GM12878 (cell line): ENCODE data around the gene NFATC2. TPM values are rescaled to one million over a fixed set of nuclear protein-coding genes. Genes with fewer than 3 reads are reported as not detected.

Source experiments
- ATAC-seq: fragments of 200-7000 bp; cut with Tn5 transposase; 3 replicates; pipeline ENCODE4 v1.9.1; 2020; ENCODE audit warnings: mild to moderate bottlenecking, moderate library complexity
- BruUV-seq: library from RNA; stranded (reverse); fragments of 400-500 nt; replicated peaks from 2 replicates; lab custom pipeline; 2021; lab: Mats Ljungman, UMichigan
- CTCF ChIA-PET: fragments of 300-600 bp; sonication (Branson Sonifier 250); formaldehyde crosslinking; extraction: SDS; loops from one replicate; lab custom pipeline; 2021; ENCODE audit warnings: inconsistent platforms; lab: Yijun Ruan, JAX
- POLR2A ChIA-PET: fragments of 350-600 bp; formaldehyde crosslinking; extraction: SDS; loops from one replicate; lab custom pipeline; 2021; ENCODE audit warnings: inconsistent platforms; lab: Charles Lee
- RAD21 ChIA-PET: fragments of 300-600 bp; sonication (Branson Sonifier 250); formaldehyde crosslinking; loops from one replicate; lab custom pipeline; 2023; ENCODE audit warnings: antibody characterized with exemption; ENCODE audit not compliant: unreplicated experiment; lab: Charles Lee
- SMC1A ChIA-PET: fragments of 300-600 bp; sonication (Branson Sonifier 250); formaldehyde crosslinking; loops from one replicate; lab custom pipeline; 2023; ENCODE audit not compliant: unreplicated experiment, uncharacterized antibody; lab: Charles Lee
- DNase-seq: peaks from one replicate; pipeline ENCODE4 v3.0.0-alpha.2; 2011; ENCODE audit warnings: low read depth, low spot score
- FAIRE-seq: peaks from 3 replicates; lab custom pipeline; 2011; peaks lifted over from hg19 to GRCh38; lab: Jason Lieb, UNC
- H2AFZ ChIP-seq: 2 replicates; pipeline ENCODE4 v1.6.0; 2011; ENCODE audit warnings: low read depth, low read length, control low read depth; ENCODE audit not compliant: control insufficient read depth
- H3K27ac ChIP-seq: 2 replicates; pipeline ENCODE4 v1.5.1; 2011; ENCODE audit warnings: control low read depth; ENCODE audit not compliant: control insufficient read depth, insufficient read depth
- H3K27me3 ChIP-seq, 2 experiments: replicated peaks in 1 of 2; 2 replicates each; pipeline versions ENCODE4 v1.6.0 to v1.6.1; 2011; ENCODE audit warnings: low read length in 1 of 2; ENCODE audit not compliant: control insufficient read depth in 2 of 2, insufficient read depth in 2 of 2
- H3K36me3 ChIP-seq, 2 experiments: 2 replicates each; pipeline ENCODE4 v1.5.1; 2011; ENCODE audit warnings: low read length in 1 of 2; ENCODE audit not compliant: control insufficient read depth in 2 of 2, insufficient read depth in 2 of 2
- H3K4me1 ChIP-seq: 2 replicates; pipeline ENCODE4 v1.6.1; 2011; ENCODE audit warnings: mild to moderate bottlenecking, low read length, moderate library complexity, mixed read lengths; ENCODE audit not compliant: control insufficient read depth, insufficient read depth
- H3K4me2 ChIP-seq: 2 replicates; pipeline ENCODE4 v1.6.0; 2011; ENCODE audit warnings: control low read depth; ENCODE audit not compliant: control insufficient read depth, insufficient read depth
- H3K4me3 ChIP-seq: fragments of 200-600 bp; sonication (generic); 2 replicates; pipeline ENCODE4 v1.5.1; 2016
- H3K79me2 ChIP-seq: 2 replicates; pipeline ENCODE4 v1.6.0; 2011; ENCODE audit warnings: low read length; ENCODE audit not compliant: control insufficient read depth, insufficient read depth
- H3K9ac ChIP-seq: 2 replicates; pipeline ENCODE4 v1.8.0; 2011; ENCODE audit warnings: low read length, control low read depth, mixed read lengths; ENCODE audit not compliant: control insufficient read depth, insufficient read depth
- H3K9me3 ChIP-seq: replicated peaks from 3 replicates; pipeline ENCODE4 v1.5.1; 2011; ENCODE audit warnings: mild to moderate bottlenecking, low read length; ENCODE audit not compliant: control insufficient read depth, insufficient read depth
- H4K20me1 ChIP-seq: 2 replicates; pipeline ENCODE4 v1.6.0; 2011; ENCODE audit not compliant: control insufficient read depth, insufficient read depth
- BMI1 ChIP-seq: fragments of 450-650 bp; IDR thresholded peaks from 2 replicates; pipeline ENCODE4 v1.6.1; 2016; ENCODE audit warnings: mild to moderate bottlenecking, moderate library complexity, borderline replicate concordance
- CBX3 ChIP-seq: fragments of 200-600 bp; sonication (generic); IDR thresholded peaks from 2 replicates; pipeline ENCODE4 v1.6.1; 2016; ENCODE audit warnings: low read depth, borderline replicate concordance
- CHD1 ChIP-seq: IDR thresholded peaks from 2 replicates; pipeline ENCODE4 v1.6.1; 2012; ENCODE audit warnings: low read depth, low read length, improper control_type of control experiment
- GATAD2B ChIP-seq: fragments of 450-650 bp; conservative IDR thresholded peaks from 2 replicates; pipeline ENCODE4 v1.6.1; 2017; ENCODE audit warnings: low read depth, mild to moderate bottlenecking, moderate library complexity
- IKZF1 ChIP-seq: fragments of 450-650 bp; conservative IDR thresholded peaks from 2 replicates; pipeline ENCODE4 v1.6.1; 2017; ENCODE audit warnings: antibody characterized with exemption, mild to moderate bottlenecking
- IRF4 ChIP-seq: IDR thresholded peaks from 2 replicates; pipeline ENCODE4 v1.6.1; 2011; ENCODE audit warnings: low read depth, low read length
- JUND ChIP-seq: IDR thresholded peaks from 2 replicates; pipeline ENCODE4 v1.6.1; 2012; ENCODE audit warnings: low read depth, mild to moderate bottlenecking, low read length, improper control_type of control experiment, moderate library complexity
- NFYA ChIP-seq: IDR thresholded peaks from 2 replicates; pipeline ENCODE4 v1.6.1; 2011; ENCODE audit warnings: low read depth, mild to moderate bottlenecking, low read length, improper control_type of control experiment, borderline replicate concordance
- NR2C1 ChIP-seq: fragments of 450-650 bp; IDR thresholded peaks from 2 replicates; pipeline ENCODE4 v1.6.1; 2017; ENCODE audit warnings: antibody characterized with exemption, mild to moderate bottlenecking, moderate library complexity
- POLR2AphosphoS2 ChIP-seq: IDR thresholded peaks from 2 replicates; pipeline ENCODE4 v1.6.1; 2011; ENCODE audit warnings: low read depth, mild to moderate bottlenecking, low read length, improper control_type of control experiment, moderate library complexity
- RELB ChIP-seq: fragments of 450-650 bp; IDR thresholded peaks from 2 replicates; pipeline ENCODE4 v1.6.1; 2017; ENCODE audit warnings: low read depth, mild to moderate bottlenecking, moderate library complexity
- SMARCA5 ChIP-seq: fragments of 450-650 bp; IDR thresholded peaks from 2 replicates; pipeline ENCODE4 v1.6.1; 2017; ENCODE audit warnings: mild to moderate bottlenecking
- SMC3 ChIP-seq: IDR thresholded peaks from 2 replicates; pipeline ENCODE4 v1.6.1; 2011; ENCODE audit warnings: low read length, improper control_type of control experiment, borderline replicate concordance
- ZNF274 ChIP-seq: IDR thresholded peaks from one replicate; pipeline ENCODE4 v1.8.0; 2011; ENCODE audit not compliant: insufficient read length, insufficient read depth
- ZSCAN29 ChIP-seq: fragments of 450-650 bp; IDR thresholded peaks from 2 replicates; pipeline ENCODE4 v1.6.1; 2017; ENCODE audit warnings: mild to moderate bottlenecking, moderate library complexity
- WGBS: methylation state at CpG from one replicate; pipeline ENCODE4 v1.1.6; 2016; ENCODE audit warnings: low lambda C conversion rate; ENCODE audit not compliant: insufficient replicate concordance, insufficient coverage; ENCODE audit errors: missing lambda C conversion rate; 5-methylcytosine and 5-hydroxymethylcytosine counted together
- in situ Hi-C: fragments of 300-500 bp; cut with MboI; formaldehyde crosslinking; loops from 9 replicates; pipeline ENCODE4 v1.14.3; 2018; ENCODE audit warnings: mixed read lengths
- intact Hi-C: fragments of 100-400 bp; cut with micrococcal nuclease; formaldehyde crosslinking; loops from one replicate; pipeline ENCODE4 v1.14.2; 2022; ENCODE audit not compliant: unreplicated experiment
- polyA plus RNA-seq, 11 experiments: library from polyadenylated mRNA; depleted of rRNA in 4 of 11; unstranded in 6 of 11; stranded (reverse) in 5 of 11; fragments of >200 nt; fragmentation: Nextera tagmentation in 4 of 11; fragmentation: Illumina TruSeq in 1 of 11; extraction: Ambion mirVana in 4 of 11; extraction: Trizol in 1 of 11; gene quantifications; 1 replicate in 1 of 11; 2 replicates in 10 of 11; pipeline versions ENCODE4 v1.2.1 to v1.2.3, GENCODE V29; 2011 to 2016; ENCODE audit warnings: inconsistent platforms in 2 of 11, missing spikeins in 2 of 11, low read depth in 1 of 11
- total RNA-seq, 4 experiments: library from RNA; depleted of rRNA in 3 of 4; stranded (reverse); fragments of >200 nt in 3 of 4; fragmentation: Illumina TruSeq in 1 of 4; extraction: Trizol in 1 of 4; gene quantifications; 2 replicates each; pipeline versions ENCODE4 v1.2.1 to v1.2.3, GENCODE V29; 2013 to 2021

The NFATC2 gene
- total and polyA plus RNA-seq, 10 of the 15 experiments (the other 5 are each of a cell fraction or from before 2014, with no cell fraction given) = 3.3 to 20.0 (median 7.3) TPM

- Histone ChIP-seq H3K36me3 (no peaks in the 10 kb centered on the region), H2AFZ (no peak overlapping the region), H3K9me3 (no peaks in the 10 kb centered on the region), H3K79me2 (no peaks in the 10 kb centered on the region), H3K4me1 (no peaks in the 10 kb centered on the region; the same call in 1 of the 2 replicates), H3K4me3 (no peak overlapping the region), H3K27me3 (peaks cover 13 to 33% of the 10 kb centered on the region in 2 experiments), H3K4me2 (no peak overlapping the region), H3K27ac (no peak overlapping the region), H3K9ac (no peak overlapping the region)
- WGBS = 40% methylated on average over 1 of the region's 1 CpG
- ATAC-seq (no peak), DNase-seq (no peak), FAIRE-seq (no peak)
- RAD21 ChIA-PET = no interaction called here
- BruUV-seq = no TSS peak
- CTCF ChIA-PET = no interaction called here
- SMC1A ChIA-PET = no interaction called here
- intact Hi-C loops = no loop called here
- POLR2A ChIA-PET = no interaction called here
- TF ChIP-seq GATAD2B (no peak), JUND (no peak), ZSCAN29 (no peak), CBX3 (no peak), CHD1 (no peak), SMC3 (no peak), NR2C1 (no peak), IKZF1 (no peak), NFYA (no peak), RELB (no peak), SMARCA5 (no peak), ZNF274 (no peak), BMI1 (no peak), IRF4 (no peak), POLR2AphosphoS2 (no peak)
- TF ChIP-seq, all 136 proteins: peak for 0
- H4K20me1 ChIP-seq = no peaks in the 10 kb centered on the region; the same call in 1 of the 2 replicates
- in situ Hi-C loops = no loop called here
These were observed 17.5 kb upstream of the NFATC2 start for GRCh38 chr20:51560042-51560441.
